Activated T-helper 17 cell treated with anti-CD3 and anti-CD28 coated beads, Interleukin-2, amount 50 U/mL, for 72 hours (primary cell): ENCODE measurements around the gene MAN2A1. TPM values are rescaled to one million over a fixed set of nuclear protein-coding genes. Genes with fewer than 3 reads are reported as not detected.

ENCODE experiments used
- ATAC-seq: fragments of 150-1000 bp; cut with Tn5 transposase; replicated peaks from 2 replicates; pipeline ENCODE4 v1.10.0; 2021; ENCODE audit warnings: mild to moderate bottlenecking, moderate library complexity
- H3K27ac Mint-ChIP-seq: one replicate; pipeline ENCODE4 v1.8.0; 2022; ENCODE audit warnings: mixed read lengths
- H3K27me3 Mint-ChIP-seq: one replicate; pipeline ENCODE4 v1.8.0; 2022; ENCODE audit warnings: mixed read lengths
- H3K36me3 Mint-ChIP-seq: one replicate; pipeline ENCODE4 v1.8.0; 2022; ENCODE audit warnings: low read depth, mild to moderate bottlenecking, mixed read lengths
- H3K4me1 Mint-ChIP-seq: one replicate; pipeline ENCODE4 v1.8.0; 2022; ENCODE audit warnings: mixed read lengths
- H3K4me3 Mint-ChIP-seq: one replicate; pipeline ENCODE4 v1.8.0; 2022; ENCODE audit warnings: mild to moderate bottlenecking, mixed read lengths
- H3K9me3 Mint-ChIP-seq: one replicate; pipeline ENCODE4 v1.8.0; 2022; ENCODE audit warnings: mixed read lengths
- total RNA-seq, 2 donors: library from RNA; stranded (reverse); gene quantifications; one replicate each; pipeline ENCODE4 v1.2.3, GENCODE V29; 2022

The MAN2A1 gene
- total RNA-seq, 2 donors from 2014 or later = 17.8 to 28.1 TPM

DNA sequence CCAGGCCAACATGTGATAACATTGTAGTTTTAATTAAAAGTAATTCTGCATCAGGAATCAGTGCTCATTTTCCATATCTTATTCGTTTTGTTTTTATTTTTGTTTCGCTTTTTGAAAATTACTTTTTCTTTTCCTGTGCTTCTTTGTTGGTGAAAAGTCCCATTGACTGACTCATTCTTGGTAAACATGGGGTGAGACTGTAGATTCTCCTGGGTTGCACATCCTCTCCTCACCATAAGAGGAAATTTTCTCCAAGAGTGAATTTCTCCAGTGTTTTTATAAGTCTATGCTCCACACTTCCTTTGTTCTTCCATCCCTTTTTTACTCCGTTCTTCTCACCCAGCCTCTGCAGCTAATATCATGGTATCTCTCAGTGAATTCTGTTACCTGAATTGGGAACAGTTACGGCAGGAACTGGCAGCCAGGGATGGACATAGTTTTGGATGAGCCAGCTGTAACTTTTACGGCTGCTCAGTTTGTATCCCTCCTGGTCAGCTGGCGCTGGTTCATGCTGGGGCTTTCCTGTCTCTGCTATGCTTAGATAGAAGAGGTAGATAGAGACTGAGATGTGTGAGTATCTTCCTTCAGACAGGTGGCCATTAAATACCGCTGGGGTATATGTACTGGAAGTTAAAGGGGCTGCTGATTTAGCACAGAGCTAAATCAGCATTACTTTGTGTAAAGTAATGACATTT is 80.0 kb downstream of the MAN2A1 start:
- H3K4me1 Mint-ChIP-seq = peaks cover 4% of the 10 kb centered on the region
- no peaks in the 10 kb centered on the region for H3K27me3 Mint-ChIP-seq
- peak overlapping the region; percentile 47 for H3K27ac Mint-ChIP-seq
- peaks cover 66% of the 10 kb centered on the region for H3K36me3 Mint-ChIP-seq
- no peak for ATAC-seq
- H3K4me3 Mint-ChIP-seq = no peak overlapping the region
- no peaks in the 10 kb centered on the region for H3K9me3 Mint-ChIP-seq

GRCh38 chr5:109775130-109775529 is 85.4 kb downstream of the MAN2A1 start:
- Mint-ChIP-seq H3K27me3 (no peaks in the 10 kb centered on the region), H3K4me3 (no peak overlapping the region), H3K36me3 (peaks cover 81% of the 10 kb centered on the region), H3K27ac (no peak overlapping the region), H3K9me3 (no peaks in the 10 kb centered on the region), H3K4me1 (no peaks in the 10 kb centered on the region)
- no peak for ATAC-seq

- H3K36me3 Mint-ChIP-seq = peaks cover 67% of the 10 kb centered on the region
- ATAC-seq = no peak
- H3K27ac Mint-ChIP-seq = no peak overlapping the region
- no peak overlapping the region for H3K4me3 Mint-ChIP-seq
- no peaks in the 10 kb centered on the region for H3K27me3 Mint-ChIP-seq
- H3K9me3 Mint-ChIP-seq = no peaks in the 10 kb centered on the region
- no peaks in the 10 kb centered on the region for H3K4me1 Mint-ChIP-seq
These were observed 89.5 kb downstream of the MAN2A1 start for GRCh38 chr5:109779036-109779735.

- Mint-ChIP-seq H3K4me3 (no peak overlapping the region), H3K27me3 (no peaks in the 10 kb centered on the region), H3K27ac (no peak overlapping the region), H3K36me3 (peaks cover 62% of the 10 kb centered on the region), H3K4me1 (peaks cover 13% of the 10 kb centered on the region), H3K9me3 (no peaks in the 10 kb centered on the region)
- no peak for ATAC-seq
These were observed 95.0 kb downstream of the MAN2A1 start for GRCh38 chr5:109784687-109785086.

DNA sequence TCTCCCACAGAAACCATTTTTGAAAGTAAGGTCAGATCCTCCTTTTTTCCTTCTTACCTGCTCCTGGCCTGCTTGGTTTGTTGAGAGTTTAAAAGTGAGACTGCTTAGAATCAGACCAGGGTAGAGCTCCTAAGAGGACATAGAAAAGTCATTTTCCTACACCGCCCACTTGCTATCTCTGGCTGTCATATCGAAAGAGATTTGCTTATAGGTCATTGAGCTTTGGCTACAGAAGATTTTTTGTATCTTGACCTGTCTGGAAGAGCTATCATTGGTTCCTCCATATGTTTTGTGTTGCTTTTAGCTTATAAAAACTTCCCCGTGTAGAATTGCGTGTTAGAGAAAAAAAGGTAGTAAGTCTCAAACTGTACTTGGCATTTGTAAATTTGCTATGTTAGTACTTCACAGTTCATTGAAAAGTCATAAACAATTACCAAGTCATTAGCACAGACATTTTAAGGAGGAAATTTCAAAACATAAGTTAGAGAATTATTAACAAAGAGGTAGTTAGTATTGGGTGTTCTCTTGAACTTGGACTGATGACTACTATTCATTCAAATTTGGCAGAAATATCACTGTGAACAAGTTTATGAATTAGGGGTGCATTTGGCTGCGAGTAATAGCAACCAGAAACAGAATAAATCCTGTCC is 96.6 kb downstream of the MAN2A1 start:
- Mint-ChIP-seq H3K4me1 (peaks cover 13% of the 10 kb centered on the region), H3K27ac (no peak overlapping the region), H3K9me3 (no peaks in the 10 kb centered on the region), H3K27me3 (no peaks in the 10 kb centered on the region), H3K4me3 (no peak overlapping the region), H3K36me3 (peaks cover 56% of the 10 kb centered on the region)
- no peak for ATAC-seq

GRCh38 chr5:109788596-109788995 is 98.9 kb downstream of the MAN2A1 start:
- no peak overlapping the region for H3K27ac Mint-ChIP-seq
- H3K9me3 Mint-ChIP-seq = no peaks in the 10 kb centered on the region
- peaks cover 64% of the 10 kb centered on the region for H3K36me3 Mint-ChIP-seq
- ATAC-seq = peak; percentile 61
- H3K4me1 Mint-ChIP-seq = peaks cover 13% of the 10 kb centered on the region
- H3K27me3 Mint-ChIP-seq = no peaks in the 10 kb centered on the region
- peak overlapping the region; percentile 16 for H3K4me3 Mint-ChIP-seq

DNA sequence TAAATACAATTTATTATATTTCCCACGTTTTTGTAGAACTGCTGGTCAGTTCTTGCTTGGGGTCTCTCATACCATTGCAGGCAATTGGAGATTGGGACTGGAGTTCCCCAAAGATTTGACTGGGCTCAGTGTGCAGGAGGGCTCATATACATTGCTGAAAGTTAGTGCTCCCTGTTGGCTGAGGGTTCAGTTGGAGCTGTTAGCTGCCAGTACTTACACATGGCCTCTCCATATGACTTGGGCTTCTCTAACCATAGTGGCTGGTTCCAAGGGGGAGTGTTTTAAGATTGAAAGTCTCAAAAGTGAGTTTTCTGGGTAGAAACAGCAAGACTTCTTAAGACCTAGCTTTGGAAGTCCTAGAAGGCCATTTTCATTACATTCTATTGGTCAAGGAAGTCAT is 102.9 kb downstream of the MAN2A1 start:
- Mint-ChIP-seq H3K36me3 (peaks cover 69% of the 10 kb centered on the region), H3K27me3 (no peaks in the 10 kb centered on the region), H3K27ac (no peak overlapping the region), H3K4me1 (peaks cover 6% of the 10 kb centered on the region), H3K9me3 (no peaks in the 10 kb centered on the region), H3K4me3 (no peak overlapping the region)
- no peak for ATAC-seq

DNA sequence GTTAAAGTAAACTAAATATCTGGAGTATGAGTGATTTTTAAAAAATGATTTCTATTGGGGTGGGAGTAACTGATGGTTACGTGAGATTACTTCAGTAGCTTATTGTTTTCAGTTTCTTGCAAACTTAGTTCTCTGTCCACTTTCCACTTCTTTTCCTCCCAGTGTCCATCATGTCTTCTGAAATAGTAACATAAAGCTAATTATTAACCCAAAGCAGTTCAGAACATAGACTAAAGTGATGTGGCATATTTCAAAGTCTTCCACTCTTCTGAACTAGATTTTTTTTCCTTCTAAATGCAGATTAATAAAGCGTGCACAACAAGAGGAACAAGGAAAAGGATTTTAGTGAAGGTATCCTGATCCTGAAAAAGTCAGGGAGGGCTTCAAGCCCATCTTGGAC is 114.1 kb downstream of the MAN2A1 start:
- no peak for ATAC-seq
- peaks cover 50% of the 10 kb centered on the region for H3K36me3 Mint-ChIP-seq
- no peaks in the 10 kb centered on the region for H3K4me1 Mint-ChIP-seq
- H3K4me3 Mint-ChIP-seq = no peak overlapping the region
- H3K27ac Mint-ChIP-seq = no peak overlapping the region
- H3K9me3 Mint-ChIP-seq = no peaks in the 10 kb centered on the region
- H3K27me3 Mint-ChIP-seq = no peaks in the 10 kb centered on the region

DNA sequence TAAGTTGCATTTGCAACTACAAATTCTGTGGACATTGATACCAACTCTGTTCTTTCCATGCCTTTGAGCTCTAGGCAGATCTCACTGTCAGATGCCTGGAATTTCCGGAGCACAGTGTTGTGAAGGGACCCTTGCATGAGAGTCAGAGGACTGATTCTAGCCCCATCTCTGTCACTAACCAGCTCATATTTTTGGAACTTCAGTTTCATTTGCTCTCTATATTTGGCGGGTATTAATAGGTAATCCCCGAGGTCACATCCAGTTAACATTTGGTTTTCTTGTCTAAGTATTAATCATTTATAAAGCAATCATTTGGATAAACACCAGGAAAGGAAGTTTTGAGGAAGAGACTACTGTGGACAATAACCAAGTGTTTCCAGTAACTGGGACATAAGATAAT is 115.7 kb downstream of the MAN2A1 start:
- ATAC-seq = no peak
- no peaks in the 10 kb centered on the region for H3K9me3 Mint-ChIP-seq

DNA sequence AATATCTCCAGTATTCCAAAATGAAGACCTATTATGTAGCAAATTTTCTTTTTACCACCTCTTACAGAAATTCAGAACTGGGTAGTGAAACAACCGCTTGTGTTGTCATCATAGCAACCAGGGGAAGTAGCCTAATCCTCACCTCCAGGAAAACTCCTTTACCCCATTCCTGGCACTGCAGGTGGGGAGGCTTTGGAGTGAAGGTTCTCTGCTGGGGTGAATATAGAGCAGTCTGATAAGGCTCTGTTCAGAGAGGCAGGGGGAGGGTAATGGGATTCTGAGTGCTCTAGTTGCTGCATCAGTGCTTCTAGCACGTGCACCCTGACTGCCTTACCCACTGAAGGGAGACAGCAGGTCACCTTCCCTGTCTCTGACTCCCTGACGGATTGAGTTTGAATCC is 116.2 kb downstream of the MAN2A1 start:
- Mint-ChIP-seq H3K27me3 (no peaks in the 10 kb centered on the region), H3K9me3 (no peaks in the 10 kb centered on the region), H3K4me1 (no peaks in the 10 kb centered on the region), H3K36me3 (peaks cover 65% of the 10 kb centered on the region), H3K4me3 (no peak overlapping the region), H3K27ac (no peak overlapping the region)
- ATAC-seq = no peak

More for the DNA sequence above, 115.7 kb downstream of the MAN2A1 start:
- no peak overlapping the region for H3K27ac Mint-ChIP-seq
- H3K27me3 Mint-ChIP-seq = no peaks in the 10 kb centered on the region
- H3K4me1 Mint-ChIP-seq = no peaks in the 10 kb centered on the region
- H3K36me3 Mint-ChIP-seq = peaks cover 62% of the 10 kb centered on the region
- no peak overlapping the region for H3K4me3 Mint-ChIP-seq

DNA sequence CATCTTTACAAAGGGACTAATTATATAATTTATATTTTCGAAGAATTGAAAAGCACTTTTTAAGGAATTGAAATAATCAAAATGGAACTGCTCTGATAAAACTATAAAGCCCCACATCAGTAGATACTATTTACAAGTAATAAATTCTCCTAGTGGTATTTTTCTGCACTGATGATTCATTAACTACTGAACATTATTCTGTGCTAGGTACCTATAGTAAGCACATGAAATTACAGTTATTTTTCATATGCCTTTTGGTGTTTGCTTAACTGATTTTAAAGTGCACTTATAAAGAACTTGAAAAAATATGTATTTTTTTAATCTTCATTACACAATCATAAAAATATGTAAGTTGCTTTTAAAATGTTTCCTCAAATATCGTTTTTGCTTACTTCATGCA is 123.0 kb downstream of the MAN2A1 start:
- H3K4me1 Mint-ChIP-seq = no peaks in the 10 kb centered on the region
- H3K36me3 Mint-ChIP-seq = peaks cover 71% of the 10 kb centered on the region
- no peak for ATAC-seq

GRCh38 chr5:109816732-109817131 is 127.0 kb downstream of the MAN2A1 start:
- no peaks in the 10 kb centered on the region for H3K9me3 Mint-ChIP-seq
- no peaks in the 10 kb centered on the region for H3K27me3 Mint-ChIP-seq
- H3K4me3 Mint-ChIP-seq = no peak overlapping the region
- no peaks in the 10 kb centered on the region for H3K4me1 Mint-ChIP-seq
- ATAC-seq = no peak
- H3K36me3 Mint-ChIP-seq = peaks cover 62% of the 10 kb centered on the region
- H3K27ac Mint-ChIP-seq = no peak overlapping the region

More for the DNA sequence above, 123.0 kb downstream of the MAN2A1 start:
- Mint-ChIP-seq H3K27me3 (no peaks in the 10 kb centered on the region), H3K9me3 (no peaks in the 10 kb centered on the region), H3K4me3 (no peak overlapping the region), H3K27ac (no peak overlapping the region)

GRCh38 chr5:109819878-109820277 is 130.2 kb downstream of the MAN2A1 start:
- no peak for ATAC-seq
- no peak overlapping the region for H3K4me3 Mint-ChIP-seq
- no peaks in the 10 kb centered on the region for H3K27me3 Mint-ChIP-seq
- H3K36me3 Mint-ChIP-seq = peaks cover 71% of the 10 kb centered on the region
- H3K9me3 Mint-ChIP-seq = no peaks in the 10 kb centered on the region
- H3K27ac Mint-ChIP-seq = no peak overlapping the region
- H3K4me1 Mint-ChIP-seq = no peaks in the 10 kb centered on the region

- no peak for ATAC-seq
- no peaks in the 10 kb centered on the region for H3K4me1 Mint-ChIP-seq
These were observed 133.9 kb downstream of the MAN2A1 start for GRCh38 chr5:109823597-109823996.

GRCh38 chr5:109825450-109825849 is 135.7 kb downstream of the MAN2A1 start:
- no peak for ATAC-seq
- Mint-ChIP-seq H3K9me3 (no peaks in the 10 kb centered on the region), H3K27ac (no peak overlapping the region), H3K36me3 (peaks cover 78% of the 10 kb centered on the region), H3K27me3 (no peaks in the 10 kb centered on the region), H3K4me3 (no peak overlapping the region), H3K4me1 (no peaks in the 10 kb centered on the region)

More at GRCh38 chr5:109823597-109823996, 133.9 kb downstream of the MAN2A1 start:
- Mint-ChIP-seq H3K27ac (no peak overlapping the region), H3K9me3 (no peaks in the 10 kb centered on the region), H3K36me3 (peaks cover 79% of the 10 kb centered on the region), H3K4me3 (no peak overlapping the region), H3K27me3 (no peaks in the 10 kb centered on the region)
